ENCODE data around the gene FILIP1. TPM values are rescaled to one million over a fixed set of nuclear protein-coding genes. Genes with fewer than 3 reads are reported as not detected.

FILIP1 gene
- total RNA-seq, 1 donor from 2014 or later = 3.2 TPM

GRCh38 chr6:75272145-75272840 is 221.3 kb downstream of the FILIP1 start:
- Histone ChIP-seq H3K9me3 (no peaks in the 10 kb centered on the region), H3K4me3 (no peak overlapping the region), H3K4me1 (peaks cover 64% of the 10 kb centered on the region), H3K27ac (no peak overlapping the region), H3K27me3 (no peaks in the 10 kb centered on the region), H3K36me3 (peaks cover 0 to 13% of the 10 kb centered on the region in 2 donors)
- TF ChIP-seq POLR2AphosphoS5 (IDR thresholded peaks at IDR 0.05; ENCODE audit: insufficient read depth in 1 of 2, low read depth in 1 of 2) = no peak
- TF ChIP-seq POLR2A (IDR thresholded peaks at IDR 0.05) = no peak
- no peak for TF ChIP-seq CTCF (IDR thresholded peaks at IDR 0.05)
- no peak for DNase-seq (ENCODE audit: extremely low spot score in 2 of 2)
- intact Hi-C loops (cut with DNase I) = no loop called here

- TF ChIP-seq POLR2AphosphoS5 (IDR thresholded peaks at IDR 0.05; ENCODE audit: insufficient read depth in 1 of 2, low read depth in 1 of 2) (no peak), CTCF (IDR thresholded peaks at IDR 0.05) (no peak), POLR2A (IDR thresholded peaks at IDR 0.05) (no peak)
- no peaks in the 10 kb centered on the region for H3K9me3 ChIP-seq
- no peak for DNase-seq (ENCODE audit: extremely low spot score in 2 of 2)
These were observed 224.6 kb downstream of the FILIP1 start for GRCh38 chr6:75268988-75269354.

GRCh38 chr6:75268121-75268987 is 225.2 kb downstream of the FILIP1 start:
- Histone ChIP-seq H3K27ac (no peak overlapping the region), H3K4me3 (no peak overlapping the region), H3K4me1 (peaks cover 40% of the 10 kb centered on the region), H3K27me3 (no peaks in the 10 kb centered on the region), H3K9me3 (no peaks in the 10 kb centered on the region), H3K36me3 (peaks cover 0 to 21% of the 10 kb centered on the region in 2 donors)
- TF ChIP-seq POLR2A (IDR thresholded peaks at IDR 0.05) (no peak), CTCF (IDR thresholded peaks at IDR 0.05) (no peak), POLR2AphosphoS5 (IDR thresholded peaks at IDR 0.05; ENCODE audit: insufficient read depth in 1 of 2, low read depth in 1 of 2) (no peak)
- intact Hi-C loops (cut with DNase I) = no loop called here
- no peak for DNase-seq (ENCODE audit: extremely low spot score in 2 of 2)

More at GRCh38 chr6:75268988-75269354, 224.6 kb downstream of the FILIP1 start:
- no peak overlapping the region for H3K4me3 ChIP-seq
- H3K36me3 ChIP-seq = peaks cover 0 to 20% of the 10 kb centered on the region in 2 donors
- intact Hi-C loops (cut with DNase I) = no loop called here
- H3K4me1 ChIP-seq = peaks cover 43% of the 10 kb centered on the region
- no peak overlapping the region for H3K27ac ChIP-seq
- no peaks in the 10 kb centered on the region for H3K27me3 ChIP-seq

- Histone ChIP-seq H3K4me3 (no peak overlapping the region), H3K27me3 (no peaks in the 10 kb centered on the region), H3K27ac (no peak overlapping the region), H3K36me3 (peaks cover 0 to 18% of the 10 kb centered on the region in 2 donors), H3K4me1 (peaks cover 31% of the 10 kb centered on the region), H3K9me3 (no peaks in the 10 kb centered on the region)
- no peak for DNase-seq (ENCODE audit: extremely low spot score in 2 of 2)
- intact Hi-C loops (cut with DNase I) = no loop called here
- no peak for TF ChIP-seq POLR2A (IDR thresholded peaks at IDR 0.05)
- no peak for TF ChIP-seq CTCF (IDR thresholded peaks at IDR 0.05)
- no peak for TF ChIP-seq POLR2AphosphoS5 (IDR thresholded peaks at IDR 0.05; ENCODE audit: insufficient read depth in 1 of 2, low read depth in 1 of 2)
These were observed 226.1 kb downstream of the FILIP1 start for GRCh38 chr6:75267461-75267860.
